ENCODE measurements around the gene QKI.
"Not testable (repeated sequence)": the region's sequence is repeated elsewhere in the genome, so short reads cannot be mapped to it uniquely, and the experiment has no call there.

Gene QKI

GRCh38 chr6:163470611-163471010 lies 56.1 kb downstream of the QKI start:
- DNase-seq (ENCODE audit: low read depth in 2 of 2), result no peak
- no peak overlapping the region for H3K4me3 ChIP-seq (replicated peaks in 1 of 2; ENCODE audit: low read depth in 2 of 2, low read length in 2 of 2)
- TF ChIP-seq, protein P1, sequence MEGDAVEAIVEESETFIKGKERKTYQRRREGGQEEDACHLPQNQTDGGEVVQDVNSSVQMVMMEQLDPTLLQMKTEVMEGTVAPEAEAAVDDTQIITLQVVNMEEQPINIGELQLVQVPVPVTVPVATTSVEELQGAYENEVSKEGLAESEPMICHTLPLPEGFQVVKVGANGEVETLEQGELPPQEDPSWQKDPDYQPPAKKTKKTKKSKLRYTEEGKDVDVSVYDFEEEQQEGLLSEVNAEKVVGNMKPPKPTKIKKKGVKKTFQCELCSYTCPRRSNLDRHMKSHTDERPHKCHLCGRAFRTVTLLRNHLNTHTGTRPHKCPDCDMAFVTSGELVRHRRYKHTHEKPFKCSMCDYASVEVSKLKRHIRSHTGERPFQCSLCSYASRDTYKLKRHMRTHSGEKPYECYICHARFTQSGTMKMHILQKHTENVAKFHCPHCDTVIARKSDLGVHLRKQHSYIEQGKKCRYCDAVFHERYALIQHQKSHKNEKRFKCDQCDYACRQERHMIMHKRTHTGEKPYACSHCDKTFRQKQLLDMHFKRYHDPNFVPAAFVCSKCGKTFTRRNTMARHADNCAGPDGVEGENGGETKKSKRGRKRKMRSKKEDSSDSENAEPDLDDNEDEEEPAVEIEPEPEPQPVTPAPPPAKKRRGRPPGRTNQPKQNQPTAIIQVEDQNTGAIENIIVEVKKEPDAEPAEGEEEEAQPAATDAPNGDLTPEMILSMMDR (IDR thresholded peaks at IDR 0.05; ENCODE audit: low read depth, low read length), result no peak

DNA sequence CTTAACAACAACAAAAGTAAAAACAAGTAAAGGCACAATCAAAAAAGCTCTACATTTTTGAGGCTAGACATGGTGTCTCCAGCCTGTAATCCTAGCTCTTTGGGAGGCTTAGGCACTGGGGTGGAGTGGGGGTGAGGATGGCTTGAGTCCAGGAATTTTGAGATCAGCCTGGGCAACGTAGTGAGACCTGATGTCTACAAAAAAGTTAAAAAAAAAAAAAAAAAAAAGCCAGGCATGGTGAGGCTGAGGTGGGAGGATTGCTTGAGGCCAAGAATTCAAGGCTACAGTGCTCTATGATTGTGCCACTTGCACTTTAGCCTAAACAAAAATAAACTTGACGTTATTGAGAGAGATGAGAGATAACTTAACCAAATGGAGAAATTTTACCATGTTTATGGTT lies 60.1 kb downstream of the QKI start:
- DNase-seq (ENCODE audit: low read depth in 2 of 2), result no peak
- TF ChIP-seq, protein P1 (IDR thresholded peaks at IDR 0.05; ENCODE audit: low read depth, low read length), result no peak
- no peak overlapping the region for H3K4me3 ChIP-seq (replicated peaks in 1 of 2; ENCODE audit: low read depth in 2 of 2, low read length in 2 of 2)

DNA sequence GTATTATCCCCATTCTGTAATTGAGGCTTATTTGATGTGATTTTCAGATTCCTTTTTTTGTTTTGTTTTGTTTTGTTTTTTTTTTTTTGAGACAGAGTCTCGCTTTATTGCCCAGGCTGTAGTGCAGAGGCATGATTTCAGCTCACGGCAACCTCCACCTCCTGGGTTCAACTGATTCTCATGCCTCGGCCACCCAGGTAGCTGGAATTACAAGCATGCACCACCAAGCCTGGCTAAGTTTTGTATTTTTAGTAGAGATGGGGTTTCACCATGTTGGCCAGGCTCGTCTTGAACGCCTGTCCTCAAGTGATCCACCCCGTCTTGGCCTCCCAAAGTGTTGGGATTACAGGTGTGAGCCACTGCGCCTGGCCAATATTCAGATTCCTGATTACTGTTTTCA lies 62.4 kb downstream of the QKI start:
- H3K4me3 ChIP-seq (replicated peaks in 1 of 2; ENCODE audit: low read depth in 2 of 2, low read length in 2 of 2); DNase-seq (ENCODE audit: low read depth in 2 of 2): not testable (repeated sequence)

GRCh38 chr6:163483107-163483506 lies 68.6 kb downstream of the QKI start:
- TF ChIP-seq, protein P1 (IDR thresholded peaks at IDR 0.05; ENCODE audit: low read depth, low read length), result no peak
- no peak for DNase-seq (ENCODE audit: low read depth in 2 of 2)
- no peak overlapping the region for H3K4me3 ChIP-seq (replicated peaks in 1 of 2; ENCODE audit: low read depth in 2 of 2, low read length in 2 of 2)

GRCh38 chr6:163485388-163485851 lies 70.9 kb downstream of the QKI start:
- H3K4me3 ChIP-seq (replicated peaks in 1 of 2; ENCODE audit: low read depth in 2 of 2, low read length in 2 of 2), result no peak overlapping the region
- TF ChIP-seq, protein P1 (IDR thresholded peaks at IDR 0.05; ENCODE audit: low read depth, low read length), result no peak
- peak; percentile 21 to 31 for DNase-seq (ENCODE audit: low read depth in 2 of 2)

- no peak for DNase-seq (ENCODE audit: low read depth in 2 of 2)
- no peak overlapping the region for H3K4me3 ChIP-seq (replicated peaks in 1 of 2; ENCODE audit: low read depth in 2 of 2, low read length in 2 of 2)
- TF ChIP-seq, protein P1 (IDR thresholded peaks at IDR 0.05; ENCODE audit: low read depth, low read length), result no peak
These were observed 72.3 kb downstream of the QKI start for GRCh38 chr6:163486821-163487220.

DNA sequence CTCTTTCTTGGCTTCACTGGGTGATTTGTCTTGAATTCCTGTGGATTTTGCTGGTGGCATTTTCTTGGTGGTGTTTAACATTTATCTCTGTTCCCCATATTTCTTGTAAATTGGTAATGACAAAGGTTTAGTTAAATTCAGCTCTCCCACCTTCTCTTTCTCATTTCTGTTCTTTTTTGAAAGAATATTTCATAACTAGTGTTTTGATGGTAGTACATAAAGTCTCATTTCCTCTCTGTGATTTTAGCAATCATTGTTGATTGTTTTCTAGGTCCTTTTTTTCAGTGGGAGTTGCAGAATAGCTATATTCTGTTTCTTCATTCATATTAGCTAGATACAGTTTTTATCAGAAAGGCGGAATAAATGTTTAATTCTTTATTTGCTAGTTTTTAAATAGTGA lies 73.1 kb downstream of the QKI start:
- TF ChIP-seq, protein P1 (IDR thresholded peaks at IDR 0.05; ENCODE audit: low read depth, low read length), result no peak
- DNase-seq (ENCODE audit: low read depth in 2 of 2), result no peak
- no peak overlapping the region for H3K4me3 ChIP-seq (replicated peaks in 1 of 2; ENCODE audit: low read depth in 2 of 2, low read length in 2 of 2)

Data from cardiac fibroblast (primary cell).